HG02759 (cell line): ENCODE results near the gene ZNF90.
A peak's percentile ranks its signal among the peaks of the same experiment; 100 is the strongest.
"Not testable (repeated sequence)": the region's sequence is repeated elsewhere in the genome, so short reads cannot be mapped to it uniquely, and the experiment has no call there.

Experiments
- ATAC-seq: cut with Tn5 transposase; IDR thresholded peaks from one replicate; pipeline ENCODE4 v1.9.1; 2021; ENCODE audit warnings: mild to moderate bottlenecking, moderate library complexity; ENCODE audit not compliant: unreplicated experiment

ZNF90 gene

DNA sequence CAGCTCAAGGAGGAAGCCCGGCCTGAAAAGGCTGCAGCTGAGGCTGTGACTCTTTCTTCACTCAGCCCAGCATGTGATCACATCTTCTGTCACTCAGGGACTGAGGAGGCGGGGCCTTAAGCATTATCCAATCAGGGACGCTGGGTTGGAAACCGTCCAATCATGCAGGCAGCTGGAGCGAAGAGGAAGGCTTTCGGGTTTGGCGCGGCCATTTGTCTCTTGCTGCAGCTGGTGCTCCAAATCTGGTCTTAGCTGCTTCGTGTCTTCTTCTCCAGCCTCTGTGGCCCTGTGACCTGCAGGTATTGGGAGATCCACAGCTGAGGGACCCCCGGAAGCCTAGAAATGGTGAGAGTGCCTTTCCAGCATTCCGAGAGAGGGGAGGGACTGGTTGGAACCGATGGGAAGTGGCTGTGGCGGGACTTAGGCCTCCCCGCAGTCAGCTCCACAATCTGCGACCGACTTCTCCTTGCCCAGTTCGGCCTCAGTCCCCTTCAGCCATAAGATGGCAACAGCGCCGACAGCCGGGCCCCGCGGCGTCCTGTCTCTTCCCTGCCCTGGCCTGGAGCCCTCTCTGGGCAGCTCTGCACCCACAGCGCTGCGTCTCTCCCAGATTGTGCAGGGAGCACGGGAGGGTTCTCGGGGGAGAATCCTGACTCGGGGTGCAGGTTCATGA, at the start of gene ZNF90:
Gene ZNF90, plus strand, starts transcription at position 210 of the 673 bp plus-strand sequence. Its CDS starts 133 bp downstream, at position 343.
- peak; percentile 95 for ATAC-seq

- ATAC-seq, result no peak
Measured at GRCh38 chr19:20028611-20029010, 49.2 kb upstream of the ZNF90 start.

DNA sequence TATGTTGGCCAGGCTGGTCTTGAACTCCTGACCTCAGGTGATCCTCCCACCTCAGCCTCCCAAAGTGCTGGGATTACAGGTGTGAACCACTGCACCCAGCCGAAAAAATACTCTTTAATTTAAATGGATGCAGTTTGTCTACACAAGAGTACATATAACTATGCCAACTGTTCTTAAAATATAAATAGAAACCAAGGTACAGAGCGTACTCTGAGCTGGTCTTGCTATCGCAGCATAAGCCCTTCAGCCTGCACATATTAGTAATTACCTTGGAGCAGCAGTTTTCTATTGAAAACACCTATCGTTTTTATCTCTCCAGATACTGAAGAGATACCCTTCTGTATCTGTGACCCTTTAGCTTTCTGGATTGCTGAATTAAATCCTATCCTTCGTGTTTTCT, 41.9 kb upstream of the ZNF90 start:
- ATAC-seq, result no peak

DNA sequence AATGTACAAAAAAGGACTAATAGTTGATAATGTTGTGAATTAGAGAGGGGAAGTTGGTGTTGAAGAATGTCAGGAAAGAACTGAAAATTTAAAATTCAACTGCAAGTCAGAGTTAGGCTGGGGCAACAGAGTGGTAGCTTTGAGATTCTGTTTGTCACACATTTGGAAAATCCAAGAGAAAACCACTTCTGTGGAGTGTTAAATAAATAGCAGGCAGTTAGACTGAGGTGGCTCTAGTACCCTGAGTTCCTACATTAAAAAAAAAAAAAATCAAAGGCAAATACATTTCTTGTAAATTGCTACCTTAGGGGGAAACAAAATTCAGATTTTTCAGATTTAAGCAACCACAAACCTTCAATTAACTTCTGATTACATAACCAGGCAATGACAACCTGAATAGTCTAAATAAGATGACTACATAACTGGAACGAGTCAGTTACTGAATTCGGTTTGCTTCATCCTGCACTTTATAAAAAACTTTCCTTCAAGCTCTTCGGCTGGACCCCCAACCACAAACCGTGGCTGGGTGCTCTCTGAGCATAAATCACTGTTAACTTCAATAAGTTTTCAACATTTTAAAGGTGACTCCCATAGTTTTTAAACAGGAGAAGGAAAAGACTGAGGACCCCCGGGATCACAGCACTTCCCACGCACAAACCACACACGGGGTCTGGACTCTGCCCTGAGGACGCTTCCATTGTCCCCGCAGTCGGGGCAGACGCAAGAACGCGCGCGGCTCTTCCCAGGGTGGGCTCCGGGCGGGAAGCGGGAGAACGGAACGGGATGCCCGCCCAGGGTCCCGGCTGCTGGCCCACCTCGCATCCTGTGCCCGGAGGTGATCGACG, 39.2 kb upstream of the ZNF90 start:
- ATAC-seq, result no peak

GRCh38 chr19:20039203-20039723, 38.5 kb upstream of the ZNF90 start, which contains the start of gene ZNF682:
TSS of gene ZNF682 (minus strand) at chr19:20039505. CDS start at chr19:20039345, 160 bp downstream.
- ATAC-seq, result peak; percentile 99

GRCh38 chr19:20044663-20045062, 33.1 kb upstream of the ZNF90 start:
- ATAC-seq, result no peak

GRCh38 chr19:20045742-20046141, 32.1 kb upstream of the ZNF90 start:
- ATAC-seq, result not testable (repeated sequence)

- ATAC-seq, result peak; percentile 99
Measured at GRCh38 chr19:20051841-20052768, 25.7 kb upstream of the ZNF90 start.

GRCh38 chr19:20058738-20059137, 19.1 kb upstream of the ZNF90 start:
- not testable (repeated sequence) for ATAC-seq

DNA sequence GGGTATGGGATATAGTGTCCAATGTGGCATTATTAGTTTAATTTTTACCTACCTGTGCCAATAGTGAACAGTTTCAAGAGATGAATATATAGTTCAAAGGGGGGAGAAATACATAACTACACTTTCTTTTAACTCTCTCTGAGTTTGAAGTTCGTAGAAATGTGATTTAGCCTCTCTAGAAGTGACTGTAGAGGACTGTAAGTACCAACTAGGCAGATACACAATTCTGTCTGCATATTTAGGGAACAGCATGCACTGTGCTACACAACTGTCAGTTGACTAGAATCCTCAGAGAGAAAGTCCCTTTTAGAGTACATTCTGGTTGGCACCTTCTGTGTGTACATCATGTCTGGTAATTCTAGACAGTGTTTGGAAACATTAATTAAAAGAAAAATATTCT, 17.5 kb upstream of the ZNF90 start:
- no peak for ATAC-seq

DNA sequence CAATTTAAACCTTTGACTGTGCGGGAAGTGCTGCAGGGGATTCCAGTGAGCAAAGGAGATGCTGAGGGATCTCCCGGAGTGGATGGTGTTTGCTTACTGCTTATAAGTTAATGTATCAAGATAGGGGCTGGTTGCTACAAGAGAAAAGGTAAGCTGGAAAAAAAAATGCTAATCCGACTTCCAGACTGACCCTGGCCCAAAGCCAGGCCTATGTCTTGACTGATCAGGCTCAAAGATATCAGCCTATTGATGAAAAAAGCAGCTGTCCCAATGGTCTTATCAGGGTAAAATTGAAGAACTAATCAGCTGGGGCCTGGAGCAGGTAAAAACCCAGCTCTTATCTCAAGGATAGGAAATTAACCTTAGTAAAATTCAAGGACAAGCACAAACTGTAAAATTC, 10.9 kb upstream of the ZNF90 start:
- no peak for ATAC-seq

- no peak for ATAC-seq
Measured at GRCh38 chr19:20067943-20068342, 9.9 kb upstream of the ZNF90 start.

- not testable (repeated sequence) for ATAC-seq
Measured at GRCh38 chr19:20068559-20068958, 9.2 kb upstream of the ZNF90 start.

DNA sequence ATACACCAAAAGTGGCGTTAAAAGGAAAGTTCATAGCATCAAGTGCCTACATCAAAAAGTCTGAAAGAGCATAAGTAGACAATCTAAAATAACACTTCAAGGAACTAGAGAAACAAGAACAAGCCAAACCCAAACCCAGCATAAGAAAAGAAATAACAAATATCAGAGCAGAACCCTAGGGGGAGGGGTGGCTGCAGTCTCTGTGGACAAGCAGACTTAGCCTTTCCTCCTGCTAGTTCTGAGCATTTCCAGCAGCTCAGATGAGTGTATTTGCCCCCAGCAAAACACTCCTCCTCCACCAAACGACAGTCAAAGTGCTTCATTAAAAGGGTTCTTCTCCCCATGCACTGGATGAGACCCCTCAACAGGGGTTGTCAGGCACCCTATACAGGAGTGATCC, 7.1 kb upstream of the ZNF90 start:
- ATAC-seq, result no peak

- ATAC-seq, result no peak
Measured at GRCh38 chr19:20072936-20073335, 4.9 kb upstream of the ZNF90 start.

- ATAC-seq, result no peak
Measured at GRCh38 chr19:20078581-20079031, 806 bp downstream of the ZNF90 start.

DNA sequence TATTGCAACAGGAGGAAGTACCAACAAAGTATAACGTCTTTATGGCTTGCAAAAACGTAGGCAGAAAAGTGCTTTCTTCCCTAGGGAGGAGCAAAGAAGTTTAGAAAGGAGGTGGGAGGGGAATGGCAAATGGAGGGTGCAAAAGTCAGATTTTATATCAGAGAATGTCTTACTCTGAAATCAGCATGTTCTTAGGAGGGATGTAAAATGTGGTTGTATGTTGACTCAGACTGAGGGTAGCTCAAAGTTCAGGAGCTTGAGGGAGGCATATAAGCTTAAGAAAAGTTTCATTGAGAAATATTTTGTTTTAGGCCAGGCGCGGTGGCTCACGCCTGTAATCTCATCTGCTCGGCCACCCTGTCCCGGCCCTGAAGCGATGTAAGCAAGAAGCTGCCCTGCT, 1.7 kb downstream of the ZNF90 start:
- no peak for ATAC-seq

DNA sequence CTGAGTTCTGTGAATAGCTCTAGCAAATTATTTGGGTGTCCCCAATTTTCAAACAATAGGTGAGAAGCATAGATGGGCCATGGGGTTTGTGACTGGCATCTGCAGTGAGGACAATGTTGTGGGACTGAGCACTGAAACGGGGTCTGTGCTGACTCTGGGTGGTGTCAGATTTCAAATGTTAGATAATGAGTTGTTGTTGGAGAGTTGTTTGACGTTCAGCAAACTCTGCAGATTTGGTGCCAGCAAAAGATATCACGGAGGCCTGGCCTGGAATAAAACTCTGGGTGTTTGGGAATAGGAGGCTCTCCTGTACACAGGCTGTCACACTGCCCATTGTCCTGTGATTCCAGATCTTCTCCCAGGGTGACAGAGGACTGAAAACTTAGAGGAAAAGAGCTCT, 2.9 kb downstream of the ZNF90 start:
- ATAC-seq, result no peak

- ATAC-seq, result not testable (repeated sequence)
Measured at GRCh38 chr19:20082232-20082833, 4.5 kb downstream of the ZNF90 start.

DNA sequence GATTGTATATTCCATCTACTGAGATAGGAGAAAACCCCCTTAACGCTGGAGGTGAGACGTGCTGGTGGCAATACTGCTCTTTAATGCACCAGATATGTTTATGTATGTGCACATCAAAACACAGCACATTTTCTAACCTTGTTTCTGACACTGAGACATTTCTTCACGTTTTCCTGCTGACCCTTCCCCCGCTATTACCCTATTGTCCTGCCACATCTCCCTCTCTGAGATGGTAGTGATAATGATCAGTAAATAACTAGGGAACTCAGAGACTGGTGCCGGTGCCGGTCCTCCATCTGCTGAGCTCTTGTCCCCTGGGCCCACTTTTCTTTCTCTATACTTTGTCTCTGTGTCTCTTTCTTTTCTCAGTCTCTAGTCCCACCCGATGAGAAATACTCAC, 5.1 kb downstream of the ZNF90 start:
- not testable (repeated sequence) for ATAC-seq
